K562 (cell line): ENCODE measurements around the gene LMBRD1. TPM values are rescaled to one million over a fixed set of nuclear protein-coding genes. Genes with fewer than 3 reads are reported as not detected.

Experiments
- ATAC-seq: fragments of 200-7000 bp; cut with Tn5 transposase; 3 replicates; pipeline ENCODE4 v1.9.1; 2020; ENCODE audit warnings: moderate library complexity
- BruUV-seq: library from RNA; stranded (reverse); fragments of 400-500 nt; replicated peaks from 2 replicates; lab custom pipeline; 2021; lab: Mats Ljungman, UMichigan
- CTCF ChIA-PET: fragments of 300-600 bp; formaldehyde crosslinking; extraction: SDS; loops from one replicate; lab custom pipeline; 2021; ENCODE audit warnings: low intra/inter-chr PET ratio; lab: Yijun Ruan, JAX
- POLR2A ChIA-PET: fragments of 300-600, 350-650 bp; sonication (Branson Sonifier 250); formaldehyde crosslinking; extraction: SDS; loops from one replicate; lab custom pipeline; 2021; ENCODE audit warnings: antibody characterized with exemption, inconsistent platforms; lab: Yijun Ruan, JAX
- DNase-seq, 4 experiments: peaks; one replicate each; pipeline versions ENCODE4 v3.0.0 to v3.0.0-alpha.2; 2011 to 2018; ENCODE audit warnings: low spot score in 3 of 4, mixed read lengths in 3 of 4; ENCODE audit errors: extremely low read depth in 1 of 4
- FAIRE-seq: peaks from 2 replicates; lab custom pipeline; 2011; peaks lifted over from hg19 to GRCh38; lab: Jason Lieb, UNC
- H2AFZ ChIP-seq: 2 replicates; pipeline ENCODE4 v1.6.0; 2011; ENCODE audit warnings: low read depth, low read length, control low read depth, inconsistent platforms
- H3K27ac ChIP-seq: fragments of 200-600 bp; 3 replicates; pipeline ENCODE4 v1.8.0; 2011; ENCODE audit warnings: low read depth, mild to moderate bottlenecking, control low read depth, inconsistent platforms, low read length, moderate library complexity, mixed read lengths; ENCODE audit errors: extremely low read depth
- H3K27me3 ChIP-seq, 2 experiments: fragments of 300-600 bp in 1 of 2; 2 replicates in 1 of 2; 3 replicates in 1 of 2; pipeline versions ENCODE4 v1.6.0 to v1.8.0; 2011; ENCODE audit warnings: inconsistent platforms in 2 of 2, low read length in 2 of 2, mild to moderate bottlenecking in 1 of 2, mixed read lengths in 1 of 2, moderate library complexity in 1 of 2; ENCODE audit not compliant: control insufficient read depth in 2 of 2, insufficient read depth in 2 of 2
- H3K36me3 ChIP-seq: fragments of 300-600 bp; 3 replicates; pipeline ENCODE4 v1.8.0; 2011; ENCODE audit warnings: mild to moderate bottlenecking, low read length, inconsistent platforms; ENCODE audit not compliant: control insufficient read depth, insufficient read depth
- H3K4me1 ChIP-seq, 2 experiments: fragments of 200-600 bp in 1 of 2; replicated peaks in 1 of 2; 2 replicates in 1 of 2; 3 replicates in 1 of 2; pipeline versions ENCODE4 v1.5.1 to v1.8.0; 2011; ENCODE audit warnings: inconsistent platforms in 2 of 2, low read length in 2 of 2, mild to moderate bottlenecking in 1 of 2, mixed read lengths in 1 of 2, moderate library complexity in 1 of 2; ENCODE audit not compliant: control insufficient read depth in 2 of 2, insufficient read depth in 2 of 2
- H3K4me2 ChIP-seq: 2 replicates; pipeline ENCODE4 v1.6.1; 2011; ENCODE audit warnings: low read length, control low read depth, inconsistent platforms, mixed read lengths; ENCODE audit not compliant: insufficient read depth
- H3K4me3 ChIP-seq: fragments of 200-600 bp; sonication (generic), shearing (Covaris generic); 2 replicates; pipeline ENCODE4 v1.5.1; 2016; ENCODE audit warnings: control low read depth, inconsistent platforms
- H3K79me2 ChIP-seq: fragments of 200-600 bp; 3 replicates; pipeline ENCODE4 v1.8.0; 2011; ENCODE audit warnings: low read length, inconsistent platforms; ENCODE audit not compliant: control insufficient read depth, insufficient read depth
- H3K9ac ChIP-seq, 2 experiments: 2 replicates each; pipeline versions ENCODE4 v1.6.0 to v1.6.1; 2011; ENCODE audit warnings: low read depth in 2 of 2, low read length in 2 of 2, control low read depth in 1 of 2, inconsistent platforms in 1 of 2, mild to moderate bottlenecking in 1 of 2, mixed read lengths in 1 of 2; ENCODE audit not compliant: insufficient read depth in 1 of 2
- H3K9me1 ChIP-seq: one replicate; pipeline ENCODE4 v1.6.0; 2011; ENCODE audit warnings: inconsistent platforms, mild to moderate bottlenecking, low read length, moderate library complexity; ENCODE audit not compliant: control insufficient read depth, insufficient read depth
- H3K9me3 ChIP-seq: replicated peaks from 2 replicates; pipeline ENCODE4 v1.5.1; 2011; ENCODE audit warnings: low read depth, low read length, inconsistent platforms; ENCODE audit not compliant: control insufficient read depth, insufficient read depth
- H4K20me1 ChIP-seq: replicated peaks from 2 replicates; pipeline ENCODE4 v1.6.1; 2011; ENCODE audit warnings: low read length, inconsistent platforms, mixed read lengths; ENCODE audit not compliant: control insufficient read depth, insufficient read depth
- DPF2 ChIP-seq: fragments of 450-650 bp; IDR thresholded peaks from 2 replicates; pipeline ENCODE4 v1.6.1; 2016
- FOXA1 ChIP-seq: fragments of 450-650 bp; IDR thresholded peaks from 2 replicates; pipeline ENCODE4 v1.6.1; 2016; ENCODE audit warnings: mild to moderate bottlenecking, borderline replicate concordance
- PHF20 ChIP-seq: fragments of 450-650 bp; IDR thresholded peaks from 2 replicates; pipeline ENCODE4 v1.6.1; 2018; ENCODE audit not compliant: partially characterized antibody
- PPARD ChIP-seq: fragments of 250-450 bp; sonication (Bioruptor Pico); IDR thresholded peaks from 2 replicates; pipeline ENCODE4 v1.8.0; 2022; ENCODE audit warnings: inconsistent platforms, mild to moderate bottlenecking, moderate library complexity
- RBBP5 ChIP-seq: fragments of 200-600 bp; sonication (generic); IDR thresholded peaks from 2 replicates; pipeline ENCODE4 v1.6.1; 2012; ENCODE audit warnings: borderline replicate concordance, mild to moderate bottlenecking, low read length, control low read depth, inconsistent platforms; ENCODE audit not compliant: insufficient read depth, poor library complexity, severe bottlenecking
- RBM34 ChIP-seq: fragments of 200-400 bp; formaldehyde crosslinking; IDR thresholded peaks from 2 replicates; pipeline ENCODE4 v1.6.1; 2018; ENCODE audit warnings: low read length, borderline replicate concordance; ENCODE audit not compliant: insufficient read depth
- STAT5A ChIP-seq: IDR thresholded peaks from 2 replicates; pipeline ENCODE4 v1.6.1; 2012; ENCODE audit warnings: low read length, inconsistent platforms, borderline replicate concordance
- ZKSCAN3 ChIP-seq: fragments of 250-450 bp; sonication (Bioruptor Pico); IDR thresholded peaks from 2 replicates; pipeline ENCODE4 v1.4.0; 2020
- ZNF347 ChIP-seq: fragments of 450-650 bp; formaldehyde crosslinking; IDR thresholded peaks from 2 replicates; pipeline ENCODE4 v1.4.0; 2020; ENCODE audit warnings: low read depth, mild to moderate bottlenecking, moderate library complexity
- ZNF444 ChIP-seq: fragments of 250-450 bp; sonication (Bioruptor Pico); IDR thresholded peaks from 2 replicates; pipeline ENCODE4 v1.4.0; 2020; ENCODE audit warnings: mild to moderate bottlenecking, moderate library complexity
- ZNF644 ChIP-seq: fragments of 200-800 bp; sonication (Bioruptor generic); IDR thresholded peaks from 2 replicates; pipeline ENCODE4 v1.6.1; 2016; ENCODE audit warnings: low read depth, missing genetic modification characterization, missing compliant biosample characterization
- WGBS: fragments of 100-300 bp; shearing (Covaris generic); methylation state at CpG from one replicate; pipeline ENCODE4 v1.1.6; 2016; ENCODE audit warnings: low coverage, mixed read lengths; ENCODE audit not compliant: insufficient coverage; ENCODE audit errors: missing lambda C conversion rate; 5-methylcytosine and 5-hydroxymethylcytosine counted together
- in situ Hi-C: fragments of 300-500 bp; cut with MboI; formaldehyde crosslinking; loops from 4 replicates; pipeline ENCODE4 v1.15.0; 2018; ENCODE audit warnings: inconsistent platforms, mixed read lengths
- intact Hi-C: fragments of 100-400 bp; cut with micrococcal nuclease; formaldehyde crosslinking; loops from 2 replicates; pipeline ENCODE4 v1.14.2; 2022
- polyA plus RNA-seq, 8 experiments: library from polyadenylated mRNA; depleted of rRNA in 4 of 8; stranded (reverse) in 5 of 8; unstranded in 3 of 8; fragments of >200 nt; fragmentation: Nextera tagmentation in 2 of 8; fragmentation: Illumina TruSeq in 1 of 8; extraction: Ambion mirVana in 2 of 8; extraction: Trizol in 1 of 8; gene quantifications; 2 replicates each; pipeline versions ENCODE4 v1.2.1 to v1.2.3, GENCODE V29; 2011 to 2014; ENCODE audit warnings: inconsistent platforms in 1 of 8, missing spikeins in 1 of 8
- total RNA-seq, 7 experiments: library from RNA; depleted of rRNA in 6 of 7; stranded (reverse); fragments of >200 nt in 6 of 7; fragmentation: Illumina TruSeq in 2 of 7; extraction: Trizol in 2 of 7; gene quantifications; 2 replicates each; pipeline versions ENCODE4 v1.2.1 to v1.2.3, GENCODE V29; 2011 to 2021; ENCODE audit warnings: low replicate concordance in 1 of 7
- TF ChIP-seq, protein P1 (sequence below): fragments of 250-450 bp; sonication (Bioruptor Pico); IDR thresholded peaks from 2 replicates; pipeline ENCODE4 v1.4.0; 2020; ENCODE audit warnings: mild to moderate bottlenecking, moderate library complexity, borderline replicate concordance
- TF ChIP-seq, protein P2 (sequence below): fragments of 250-450 bp; sonication (Bioruptor Pico); IDR thresholded peaks from 2 replicates; pipeline ENCODE4 v1.8.0; 2021; ENCODE audit warnings: mild to moderate bottlenecking, moderate library complexity
- TF ChIP-seq, protein P3 (sequence below): fragments of 250-450 bp; sonication (Bioruptor Pico); IDR thresholded peaks from 2 replicates; pipeline ENCODE4 v1.4.0; 2020

LMBRD1 gene
- total and polyA plus RNA-seq, 9 of the 15 experiments (the other 6 are each of a cell fraction or from before 2014, with no cell fraction given), result 14.0 to 85.2 (median 26.5) TPM

DNA sequence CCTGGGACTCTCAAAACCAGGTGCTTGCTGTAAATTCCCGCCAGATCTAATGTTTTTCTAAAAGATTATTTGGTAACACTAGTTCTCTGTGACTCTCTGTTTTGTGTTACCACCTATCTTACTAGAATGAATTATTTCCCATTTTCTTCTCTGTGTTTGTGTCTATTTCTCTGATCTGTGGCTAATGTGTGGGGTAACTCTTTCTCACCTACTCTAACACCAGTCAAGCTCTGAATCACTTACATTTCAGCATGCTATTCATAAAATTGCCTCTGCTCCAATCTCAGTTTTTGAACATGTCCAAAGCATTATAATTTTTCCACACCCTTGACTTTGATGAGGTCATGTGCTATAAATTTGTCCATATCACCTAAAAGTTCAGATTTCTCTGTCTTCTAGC lies 46.4 kb upstream of the LMBRD1 start:
- intact Hi-C loops (no loop called here), in situ Hi-C loops (no loop called here)
- Histone ChIP-seq H3K9me3 (no peaks in the 10 kb centered on the region), H3K9ac (no peak overlapping the region), H3K4me3 (no peak overlapping the region), H3K27ac (no peak overlapping the region), H3K36me3 (no peaks in the 10 kb centered on the region), H4K20me1 (no peaks in the 10 kb centered on the region), H2AFZ (no peak overlapping the region), H3K27me3 (no peaks in the 10 kb centered on the region), H3K4me1 (no peaks in the 10 kb centered on the region), H3K79me2 (no peaks in the 10 kb centered on the region), H3K9me1 (no peaks in the 10 kb centered on the region), H3K4me2 (no peak overlapping the region)
- WGBS, result 0% methylated on average over 1 of the region's 1 CpG
- FAIRE-seq (no peak), ATAC-seq (no peak), DNase-seq (no peak)
- ChIA-PET CTCF (no interaction called here), POLR2A (interaction anchor here (1.1 kb wide), 1 partner anchor 24 kb away, joined by 4 read pairs; no protein-coding TSS in a partner anchor)
- no TSS peak for BruUV-seq
- TF ChIP-seq PHF20 (no peak), ZNF347 (CRISPR knock-in tag) (no peak), RBM34 (no peak), STAT5A (no peak), ZNF444 (CRISPR knock-in tag) (no peak), RBBP5 (no peak), ZKSCAN3 (CRISPR knock-in tag) (no peak), DPF2 (no peak), FOXA1 (no peak), ZNF644 (tag) (no peak), PPARD (no peak)
- TF ChIP-seq, protein P1, sequence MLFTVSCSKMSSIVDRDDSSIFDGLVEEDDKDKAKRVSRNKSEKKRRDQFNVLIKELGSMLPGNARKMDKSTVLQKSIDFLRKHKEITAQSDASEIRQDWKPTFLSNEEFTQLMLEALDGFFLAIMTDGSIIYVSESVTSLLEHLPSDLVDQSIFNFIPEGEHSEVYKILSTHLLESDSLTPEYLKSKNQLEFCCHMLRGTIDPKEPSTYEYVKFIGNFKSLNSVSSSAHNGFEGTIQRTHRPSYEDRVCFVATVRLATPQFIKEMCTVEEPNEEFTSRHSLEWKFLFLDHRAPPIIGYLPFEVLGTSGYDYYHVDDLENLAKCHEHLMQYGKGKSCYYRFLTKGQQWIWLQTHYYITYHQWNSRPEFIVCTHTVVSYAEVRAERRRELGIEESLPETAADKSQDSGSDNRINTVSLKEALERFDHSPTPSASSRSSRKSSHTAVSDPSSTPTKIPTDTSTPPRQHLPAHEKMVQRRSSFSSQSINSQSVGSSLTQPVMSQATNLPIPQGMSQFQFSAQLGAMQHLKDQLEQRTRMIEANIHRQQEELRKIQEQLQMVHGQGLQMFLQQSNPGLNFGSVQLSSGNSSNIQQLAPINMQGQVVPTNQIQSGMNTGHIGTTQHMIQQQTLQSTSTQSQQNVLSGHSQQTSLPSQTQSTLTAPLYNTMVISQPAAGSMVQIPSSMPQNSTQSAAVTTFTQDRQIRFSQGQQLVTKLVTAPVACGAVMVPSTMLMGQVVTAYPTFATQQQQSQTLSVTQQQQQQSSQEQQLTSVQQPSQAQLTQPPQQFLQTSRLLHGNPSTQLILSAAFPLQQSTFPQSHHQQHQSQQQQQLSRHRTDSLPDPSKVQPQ (CRISPR knock-in tag), result no peak
- TF ChIP-seq, protein P2, sequence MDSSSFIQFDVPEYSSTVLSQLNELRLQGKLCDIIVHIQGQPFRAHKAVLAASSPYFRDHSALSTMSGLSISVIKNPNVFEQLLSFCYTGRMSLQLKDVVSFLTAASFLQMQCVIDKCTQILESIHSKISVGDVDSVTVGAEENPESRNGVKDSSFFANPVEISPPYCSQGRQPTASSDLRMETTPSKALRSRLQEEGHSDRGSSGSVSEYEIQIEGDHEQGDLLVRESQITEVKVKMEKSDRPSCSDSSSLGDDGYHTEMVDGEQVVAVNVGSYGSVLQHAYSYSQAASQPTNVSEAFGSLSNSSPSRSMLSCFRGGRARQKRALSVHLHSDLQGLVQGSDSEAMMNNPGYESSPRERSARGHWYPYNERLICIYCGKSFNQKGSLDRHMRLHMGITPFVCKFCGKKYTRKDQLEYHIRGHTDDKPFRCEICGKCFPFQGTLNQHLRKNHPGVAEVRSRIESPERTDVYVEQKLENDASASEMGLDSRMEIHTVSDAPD (CRISPR knock-in tag), result no peak
- TF ChIP-seq, protein P3, sequence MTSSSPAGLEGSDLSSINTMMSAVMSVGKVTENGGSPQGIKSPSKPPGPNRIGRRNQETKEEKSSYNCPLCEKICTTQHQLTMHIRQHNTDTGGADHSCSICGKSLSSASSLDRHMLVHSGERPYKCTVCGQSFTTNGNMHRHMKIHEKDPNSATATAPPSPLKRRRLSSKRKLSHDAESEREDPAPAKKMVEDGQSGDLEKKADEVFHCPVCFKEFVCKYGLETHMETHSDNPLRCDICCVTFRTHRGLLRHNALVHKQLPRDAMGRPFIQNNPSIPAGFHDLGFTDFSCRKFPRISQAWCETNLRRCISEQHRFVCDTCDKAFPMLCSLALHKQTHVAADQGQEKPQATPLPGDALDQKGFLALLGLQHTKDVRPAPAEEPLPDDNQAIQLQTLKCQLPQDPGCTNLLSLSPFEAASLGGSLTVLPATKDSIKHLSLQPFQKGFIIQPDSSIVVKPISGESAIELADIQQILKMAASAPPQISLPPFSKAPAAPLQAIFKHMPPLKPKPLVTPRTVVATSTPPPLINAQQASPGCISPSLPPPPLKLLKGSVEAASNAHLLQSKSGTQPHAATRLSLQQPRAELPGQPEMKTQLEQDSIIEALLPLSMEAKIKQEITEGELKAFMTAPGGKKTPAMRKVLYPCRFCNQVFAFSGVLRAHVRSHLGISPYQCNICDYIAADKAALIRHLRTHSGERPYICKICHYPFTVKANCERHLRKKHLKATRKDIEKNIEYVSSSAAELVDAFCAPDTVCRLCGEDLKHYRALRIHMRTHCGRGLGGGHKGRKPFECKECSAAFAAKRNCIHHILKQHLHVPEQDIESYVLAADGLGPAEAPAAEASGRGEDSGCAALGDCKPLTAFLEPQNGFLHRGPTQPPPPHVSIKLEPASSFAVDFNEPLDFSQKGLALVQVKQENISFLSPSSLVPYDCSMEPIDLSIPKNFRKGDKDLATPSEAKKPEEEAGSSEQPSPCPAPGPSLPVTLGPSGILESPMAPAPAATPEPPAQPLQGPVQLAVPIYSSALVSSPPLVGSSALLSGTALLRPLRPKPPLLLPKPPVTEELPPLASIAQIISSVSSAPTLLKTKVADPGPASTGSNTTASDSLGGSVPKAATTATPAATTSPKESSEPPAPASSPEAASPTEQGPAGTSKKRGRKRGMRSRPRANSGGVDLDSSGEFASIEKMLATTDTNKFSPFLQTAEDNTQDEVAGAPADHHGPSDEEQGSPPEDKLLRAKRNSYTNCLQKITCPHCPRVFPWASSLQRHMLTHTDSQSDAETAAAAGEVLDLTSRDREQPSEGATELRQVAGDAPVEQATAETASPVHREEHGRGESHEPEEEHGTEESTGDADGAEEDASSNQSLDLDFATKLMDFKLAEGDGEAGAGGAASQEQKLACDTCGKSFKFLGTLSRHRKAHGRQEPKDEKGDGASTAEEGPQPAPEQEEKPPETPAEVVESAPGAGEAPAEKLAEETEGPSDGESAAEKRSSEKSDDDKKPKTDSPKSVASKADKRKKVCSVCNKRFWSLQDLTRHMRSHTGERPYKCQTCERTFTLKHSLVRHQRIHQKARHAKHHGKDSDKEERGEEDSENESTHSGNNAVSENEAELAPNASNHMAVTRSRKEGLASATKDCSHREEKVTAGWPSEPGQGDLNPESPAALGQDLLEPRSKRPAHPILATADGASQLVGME (CRISPR knock-in tag), result no peak
